Type B pancreatic cell (in vitro differentiated cells): ENCODE measurements around the gene PPP6R3. TPM values are rescaled to one million over a fixed set of nuclear protein-coding genes. Genes with fewer than 3 reads are reported as not detected.

Experiments used
- DNase-seq: peaks from one replicate; pipeline ENCODE4 v3.0.0; 2021; ENCODE audit warnings: mixed read lengths; ENCODE audit not compliant: unreplicated experiment; ENCODE audit errors: extremely low spot score
- H3K27ac Mint-ChIP-seq: 2 replicates; pipeline ENCODE4 v1.8.0; 2021; ENCODE audit warnings: mild to moderate bottlenecking, mixed read lengths
- H3K27me3 Mint-ChIP-seq: 2 replicates; pipeline ENCODE4 v1.8.0; 2021; ENCODE audit warnings: mixed read lengths
- H3K36me3 Mint-ChIP-seq: 2 replicates; pipeline ENCODE4 v1.8.0; 2021; ENCODE audit warnings: mixed read lengths
- H3K4me1 Mint-ChIP-seq: one replicate; pipeline ENCODE4 v1.8.0; 2021; ENCODE audit warnings: mixed read lengths; ENCODE audit not compliant: unreplicated experiment
- H3K4me3 Mint-ChIP-seq: 2 replicates; pipeline ENCODE4 v1.8.0; 2021; ENCODE audit warnings: mild to moderate bottlenecking, mixed read lengths
- H3K9me3 Mint-ChIP-seq: 2 replicates; pipeline ENCODE4 v1.8.0; 2021; ENCODE audit warnings: mixed read lengths
- total RNA-seq: library from RNA; stranded (reverse); gene quantifications from 2 replicates; pipeline ENCODE4 v1.2.1, GENCODE V29; 2021; ENCODE audit warnings: low replicate concordance
- TF ChIP-seq, protein P1 (sequence below): fragments of 200-600 bp; sonication (generic); conservative IDR thresholded peaks from 2 replicates; pipeline ENCODE4 v1.5.0; 2021; ENCODE audit warnings: antibody characterized with exemption, mild to moderate bottlenecking

PPP6R3 gene
- total RNA-seq, 1 donor from 2014 or later, result 104 TPM

DNA sequence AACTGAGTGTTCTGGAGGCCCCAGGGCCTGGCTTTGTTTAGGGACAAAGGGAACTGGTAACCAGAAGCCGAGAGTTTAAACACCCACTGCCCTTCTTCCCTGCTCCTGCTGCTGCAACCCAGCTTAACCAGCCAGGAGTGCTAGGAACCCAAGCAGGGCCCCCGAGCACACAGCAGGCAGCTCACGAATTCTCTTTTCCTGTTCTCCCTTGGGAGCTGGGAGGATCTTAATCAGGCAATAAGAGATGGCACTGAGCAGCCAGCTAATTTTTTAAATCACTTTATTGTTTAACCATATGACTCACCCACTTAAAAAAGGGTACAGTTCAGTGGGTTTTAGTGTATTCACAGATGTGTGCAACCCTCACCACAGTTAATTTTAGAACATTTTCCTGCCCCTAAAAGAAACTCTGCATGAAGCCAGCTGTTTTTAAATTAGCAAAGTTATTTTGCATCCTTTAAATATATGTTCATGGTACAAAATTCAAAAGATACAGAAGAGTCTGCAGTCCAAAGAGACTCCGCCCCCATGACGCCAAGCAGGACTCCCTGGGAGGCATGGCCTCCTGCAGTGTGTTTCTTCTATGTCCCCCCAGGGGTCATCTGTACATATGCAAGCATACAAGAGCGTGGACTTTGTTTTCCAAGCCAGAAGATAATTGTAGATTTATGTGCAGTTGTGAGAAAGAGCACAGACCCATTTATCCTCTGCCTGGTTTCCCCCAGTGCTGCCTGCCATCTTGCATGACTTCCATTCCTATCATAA lies 18.9 kb upstream of the PPP6R3 start:
- TF ChIP-seq, protein P1, sequence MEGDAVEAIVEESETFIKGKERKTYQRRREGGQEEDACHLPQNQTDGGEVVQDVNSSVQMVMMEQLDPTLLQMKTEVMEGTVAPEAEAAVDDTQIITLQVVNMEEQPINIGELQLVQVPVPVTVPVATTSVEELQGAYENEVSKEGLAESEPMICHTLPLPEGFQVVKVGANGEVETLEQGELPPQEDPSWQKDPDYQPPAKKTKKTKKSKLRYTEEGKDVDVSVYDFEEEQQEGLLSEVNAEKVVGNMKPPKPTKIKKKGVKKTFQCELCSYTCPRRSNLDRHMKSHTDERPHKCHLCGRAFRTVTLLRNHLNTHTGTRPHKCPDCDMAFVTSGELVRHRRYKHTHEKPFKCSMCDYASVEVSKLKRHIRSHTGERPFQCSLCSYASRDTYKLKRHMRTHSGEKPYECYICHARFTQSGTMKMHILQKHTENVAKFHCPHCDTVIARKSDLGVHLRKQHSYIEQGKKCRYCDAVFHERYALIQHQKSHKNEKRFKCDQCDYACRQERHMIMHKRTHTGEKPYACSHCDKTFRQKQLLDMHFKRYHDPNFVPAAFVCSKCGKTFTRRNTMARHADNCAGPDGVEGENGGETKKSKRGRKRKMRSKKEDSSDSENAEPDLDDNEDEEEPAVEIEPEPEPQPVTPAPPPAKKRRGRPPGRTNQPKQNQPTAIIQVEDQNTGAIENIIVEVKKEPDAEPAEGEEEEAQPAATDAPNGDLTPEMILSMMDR, result no peak
- Mint-ChIP-seq H3K9me3 (no peaks in the 10 kb centered on the region), H3K36me3 (peaks cover 16% of the 10 kb centered on the region), H3K27me3 (no peaks in the 10 kb centered on the region), H3K27ac (peak overlapping the region; percentile 64), H3K4me1 (peaks cover 13% of the 10 kb centered on the region), H3K4me3 (no peak overlapping the region)
- no peak for DNase-seq

DNA sequence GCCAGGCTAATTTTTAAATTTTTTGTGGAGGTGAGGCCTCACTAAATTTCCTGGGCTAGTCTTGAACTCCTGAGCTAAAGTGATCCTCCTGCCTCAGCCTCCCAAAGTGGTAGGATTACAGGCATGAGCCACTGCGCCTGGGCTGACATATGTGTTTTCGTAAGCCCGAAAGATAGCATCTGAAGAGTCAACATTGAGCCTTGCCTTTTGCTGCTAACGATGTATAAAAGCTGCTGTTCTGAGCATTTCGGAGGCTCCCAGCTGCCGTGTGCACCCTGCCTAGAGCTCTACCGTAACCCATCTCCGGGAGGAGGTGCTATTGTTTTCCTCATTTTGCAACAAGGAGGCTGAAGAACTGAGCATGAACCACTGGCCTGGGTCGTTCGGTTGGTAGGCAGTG lies 18.1 kb upstream of the PPP6R3 start:
- Mint-ChIP-seq H3K4me1 (peaks cover 9% of the 10 kb centered on the region), H3K27me3 (no peaks in the 10 kb centered on the region), H3K36me3 (peaks cover 16% of the 10 kb centered on the region), H3K27ac (peak overlapping the region; percentile 64), H3K4me3 (no peak overlapping the region), H3K9me3 (no peaks in the 10 kb centered on the region)
- TF ChIP-seq, protein P1, result no peak
- no peak for DNase-seq

DNA sequence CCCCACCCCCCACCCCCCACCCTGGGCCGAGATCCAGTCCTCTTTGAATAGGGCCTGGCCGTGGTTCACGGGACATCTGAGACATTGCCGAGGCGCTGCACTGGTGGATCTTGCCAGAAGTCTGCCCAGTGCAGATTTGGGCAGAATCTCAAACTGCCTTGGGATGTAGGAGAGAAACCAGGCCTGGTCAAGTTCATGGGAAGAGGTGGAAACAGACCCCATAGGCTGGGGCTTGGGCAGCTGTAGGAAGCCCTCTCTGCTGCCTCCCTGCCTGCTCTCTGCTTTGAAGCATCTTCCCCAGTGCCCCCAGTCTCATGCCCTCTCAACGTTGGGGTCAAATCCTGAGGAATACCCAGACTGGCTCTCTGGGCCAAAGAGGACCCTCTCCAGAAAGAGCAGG lies 16.0 kb upstream of the PPP6R3 start:
- H3K36me3 Mint-ChIP-seq, result peaks cover 18% of the 10 kb centered on the region
- H3K4me1 Mint-ChIP-seq, result peaks cover 8% of the 10 kb centered on the region
- H3K4me3 Mint-ChIP-seq, result no peak overlapping the region
- no peak for DNase-seq
- no peaks in the 10 kb centered on the region for H3K27me3 Mint-ChIP-seq
- TF ChIP-seq, protein P1, result no peak
- no peaks in the 10 kb centered on the region for H3K9me3 Mint-ChIP-seq
- H3K27ac Mint-ChIP-seq, result no peak overlapping the region

DNA sequence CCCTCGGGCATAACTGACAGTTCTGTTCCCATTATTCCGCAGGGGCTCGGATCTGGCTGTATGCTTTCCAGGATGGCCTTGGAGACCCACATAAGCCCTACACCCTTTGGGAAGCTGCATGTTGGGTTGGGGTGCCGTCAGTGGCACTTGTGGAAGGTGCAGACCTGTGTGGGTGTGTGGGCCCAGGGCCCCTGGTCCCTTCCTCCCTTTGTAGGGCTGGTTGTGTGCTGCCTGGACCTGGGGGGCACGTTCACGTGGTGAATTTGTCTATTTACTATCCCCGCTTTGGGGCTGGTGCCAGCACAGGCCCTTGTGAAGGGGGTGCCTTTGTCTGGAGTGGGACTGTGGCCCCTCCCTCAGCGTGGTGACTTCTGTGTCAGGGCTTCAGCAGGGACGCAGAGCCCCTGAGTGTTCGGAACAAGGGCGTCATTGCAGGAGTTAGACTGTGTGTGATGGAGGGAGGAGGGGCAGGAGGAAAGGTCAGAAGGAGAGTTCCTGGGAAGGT lies 15.0 kb upstream of the PPP6R3 start:
- no peaks in the 10 kb centered on the region for H3K27me3 Mint-ChIP-seq
- TF ChIP-seq, protein P1, result no peak
- DNase-seq, result no peak
- peaks cover 8% of the 10 kb centered on the region for H3K4me1 Mint-ChIP-seq
- no peak overlapping the region for H3K4me3 Mint-ChIP-seq
- H3K36me3 Mint-ChIP-seq, result peaks cover 18% of the 10 kb centered on the region
- no peaks in the 10 kb centered on the region for H3K9me3 Mint-ChIP-seq
- no peak overlapping the region for H3K27ac Mint-ChIP-seq

DNA sequence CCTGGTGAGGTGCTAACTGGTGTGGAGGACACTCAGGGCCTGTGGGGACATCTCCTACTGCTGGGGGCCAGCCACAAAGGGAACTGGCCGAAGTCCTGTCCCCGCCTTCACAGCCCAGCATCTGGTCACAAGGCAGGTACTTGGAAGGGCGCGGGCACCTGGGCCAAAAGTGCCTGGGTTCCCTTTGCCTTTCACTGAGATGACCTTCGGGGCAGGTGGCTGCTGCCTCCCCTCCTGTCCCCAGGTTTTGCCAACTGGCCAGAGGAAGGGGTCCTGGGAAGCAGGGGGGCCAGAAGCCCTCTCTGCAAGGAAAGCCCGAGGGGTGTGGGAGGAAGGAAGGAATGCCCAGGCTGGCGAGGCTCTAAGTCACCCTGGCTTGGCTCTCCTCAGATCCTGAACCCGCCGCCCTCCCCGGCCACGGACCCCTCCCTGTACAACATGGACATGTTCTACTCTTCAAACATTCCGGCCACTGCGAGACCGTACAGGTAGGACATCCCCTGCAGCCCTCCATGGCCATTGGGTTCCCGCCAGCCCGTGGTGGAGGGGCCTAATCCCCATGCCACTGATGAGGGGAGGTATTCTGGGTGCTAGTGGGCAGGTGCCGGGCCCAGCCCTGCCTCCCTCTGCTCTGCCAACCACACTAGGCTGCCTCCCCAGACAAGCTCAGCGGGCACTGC lies 14.4 kb upstream of the PPP6R3 start:
- Mint-ChIP-seq H3K4me3 (no peak overlapping the region), H3K27ac (no peak overlapping the region), H3K4me1 (peaks cover 8% of the 10 kb centered on the region), H3K9me3 (no peaks in the 10 kb centered on the region), H3K27me3 (no peaks in the 10 kb centered on the region), H3K36me3 (peaks cover 18% of the 10 kb centered on the region)
- no peak for DNase-seq
- TF ChIP-seq, protein P1, result no peak
